ENCODE data around the gene ABCG2.

Gene ABCG2

DNA sequence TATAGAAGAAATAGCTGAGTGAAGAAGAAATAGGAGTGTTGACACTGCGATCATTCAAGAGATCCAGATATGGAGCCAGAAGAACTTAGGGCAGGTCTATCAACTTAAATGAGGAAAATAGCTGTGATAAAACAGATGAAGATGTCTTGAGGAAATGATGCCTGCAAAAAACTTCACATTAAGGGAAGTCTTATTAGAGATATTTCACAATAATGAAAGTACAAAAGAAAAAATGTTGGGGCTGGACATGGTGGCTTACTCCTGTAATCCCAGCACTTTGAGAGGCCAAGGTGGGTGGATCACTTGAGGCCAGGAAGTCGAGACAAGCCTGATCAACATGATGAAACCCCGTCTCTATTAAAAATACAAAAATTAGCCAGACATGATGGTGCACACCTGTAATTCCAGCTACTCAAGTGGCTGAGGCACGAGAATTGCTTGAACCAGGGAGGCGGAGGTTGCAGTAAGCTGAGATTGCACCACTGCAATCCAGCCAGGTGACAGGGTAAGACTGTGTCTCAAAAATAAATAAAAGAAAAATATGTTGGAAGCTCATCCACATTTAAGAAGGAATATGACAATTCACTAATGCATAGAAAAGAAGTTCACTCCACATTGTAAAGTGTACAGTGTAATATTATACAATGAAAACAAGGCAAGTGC, 94.7 kb downstream of the ABCG2 start:
- no peak for DNase-seq (ENCODE audit: low spot score)

DNA sequence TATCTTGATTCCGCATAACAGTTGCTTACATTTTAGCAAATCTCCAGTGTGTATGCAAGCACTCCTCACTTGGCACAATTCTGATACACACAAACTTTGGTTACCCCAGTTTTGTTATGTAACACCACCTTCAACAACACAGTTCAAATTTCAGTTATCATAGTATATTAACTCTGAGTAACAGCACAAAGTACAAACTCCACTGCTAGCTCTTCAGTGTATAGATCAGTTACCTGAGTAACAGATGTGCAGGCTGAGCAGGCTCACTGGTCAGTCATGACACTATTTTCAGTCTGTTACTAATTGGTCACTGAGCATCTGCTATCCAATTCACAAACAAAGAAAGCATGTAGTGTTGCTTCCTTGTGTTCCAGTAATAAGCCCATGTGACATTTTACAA, 95.6 kb downstream of the ABCG2 start:
- DNase-seq (ENCODE audit: low spot score), result no peak

DNA sequence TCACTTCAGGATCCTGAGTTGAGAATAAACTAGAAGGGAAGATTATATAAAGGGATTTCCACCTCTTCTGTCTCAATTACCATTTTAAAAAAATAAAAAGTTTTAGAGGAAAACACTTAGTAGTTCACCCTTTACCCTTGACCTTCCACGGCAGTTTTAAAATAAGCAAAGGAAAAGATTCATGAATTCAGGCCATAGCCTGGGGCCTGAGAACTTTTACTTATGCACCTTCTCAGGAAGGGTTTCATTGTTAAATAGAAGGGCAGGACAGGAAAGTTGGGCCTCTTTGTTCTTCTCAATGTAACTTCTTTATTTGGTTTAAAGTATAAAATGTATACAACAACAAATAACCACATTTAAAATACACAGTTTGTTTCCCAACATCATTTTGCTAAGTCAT, 96.1 kb downstream of the ABCG2 start:
- DNase-seq (ENCODE audit: low spot score), result no peak

DNA sequence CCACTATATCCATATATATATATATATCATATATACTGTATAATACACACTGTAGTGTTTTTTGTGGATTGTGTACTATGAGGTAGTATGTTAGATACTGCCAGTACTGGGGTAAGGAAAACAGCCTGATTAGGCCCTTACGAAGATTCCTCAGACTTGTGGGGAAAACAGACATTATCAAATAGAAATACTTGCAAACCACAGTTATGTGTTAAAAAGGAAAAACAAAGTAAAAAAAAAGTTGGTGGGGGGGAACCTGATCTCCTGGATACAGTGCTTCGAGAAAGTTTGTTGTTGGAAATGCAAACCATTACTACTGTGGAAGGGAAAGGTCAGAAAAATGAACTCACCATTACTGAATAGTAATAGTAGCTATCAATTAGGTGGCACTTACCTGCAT, 98.0 kb downstream of the ABCG2 start:
- DNase-seq (ENCODE audit: low spot score), result no peak

DNA sequence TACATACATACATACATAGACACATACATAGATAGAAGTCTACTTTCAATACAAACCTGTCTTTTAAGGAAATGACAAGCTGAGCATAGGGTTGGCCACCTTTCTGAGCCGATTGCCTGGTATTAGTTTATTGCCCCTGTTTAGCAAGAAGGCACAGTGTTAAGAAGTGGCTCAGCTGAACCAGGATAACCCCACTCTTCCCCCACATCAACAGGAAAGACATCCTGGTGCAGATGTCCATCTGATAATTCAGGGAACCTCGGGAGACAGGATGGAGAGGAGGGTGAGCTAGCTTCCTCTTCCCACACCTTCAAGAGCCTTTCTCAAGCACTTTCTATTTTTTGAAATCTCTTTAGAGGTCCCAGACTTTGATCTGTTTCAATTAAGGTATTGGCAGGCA, 98.7 kb downstream of the ABCG2 start:
- DNase-seq (ENCODE audit: low spot score), result no peak

DNA sequence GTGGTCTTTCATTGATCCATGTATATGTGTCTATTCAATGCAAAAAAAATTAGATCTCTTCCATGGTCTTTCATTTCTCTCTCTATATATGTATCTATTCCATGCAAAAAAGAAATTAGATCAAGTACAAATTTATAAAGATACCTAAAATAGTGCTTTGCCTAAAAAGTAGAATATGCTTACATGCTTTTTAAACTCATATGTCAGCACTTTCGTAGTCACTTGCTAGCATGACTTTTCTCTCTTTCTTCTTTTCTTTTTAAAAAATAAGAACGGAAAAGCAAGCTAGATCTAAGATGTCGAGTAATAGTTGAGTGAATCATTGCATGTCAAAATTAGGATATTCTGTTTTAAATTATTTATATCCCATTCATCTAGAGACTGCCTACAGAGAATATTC, 100.1 kb downstream of the ABCG2 start:
- no peak for DNase-seq (ENCODE audit: low spot score)

DNA sequence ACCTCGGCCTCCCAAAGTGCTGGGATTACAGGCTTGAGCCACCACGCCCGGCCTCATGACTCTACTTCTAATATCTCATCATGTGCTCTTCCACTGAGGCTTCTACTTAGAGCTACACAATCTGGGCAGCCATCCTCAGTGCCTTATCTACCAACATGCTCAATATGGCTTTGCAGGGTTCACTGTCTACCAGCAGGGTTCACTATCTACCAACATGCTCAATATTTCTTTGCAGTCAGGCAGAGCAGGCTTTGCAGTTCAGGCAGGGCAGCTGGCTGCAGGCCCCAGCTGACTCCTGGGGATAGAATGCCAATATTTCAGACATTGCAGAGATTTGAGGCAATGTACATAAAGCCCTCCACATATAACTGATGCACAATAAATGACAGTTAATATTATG, 103.5 kb downstream of the ABCG2 start:
- no peak for DNase-seq (ENCODE audit: low spot score)

DNA sequence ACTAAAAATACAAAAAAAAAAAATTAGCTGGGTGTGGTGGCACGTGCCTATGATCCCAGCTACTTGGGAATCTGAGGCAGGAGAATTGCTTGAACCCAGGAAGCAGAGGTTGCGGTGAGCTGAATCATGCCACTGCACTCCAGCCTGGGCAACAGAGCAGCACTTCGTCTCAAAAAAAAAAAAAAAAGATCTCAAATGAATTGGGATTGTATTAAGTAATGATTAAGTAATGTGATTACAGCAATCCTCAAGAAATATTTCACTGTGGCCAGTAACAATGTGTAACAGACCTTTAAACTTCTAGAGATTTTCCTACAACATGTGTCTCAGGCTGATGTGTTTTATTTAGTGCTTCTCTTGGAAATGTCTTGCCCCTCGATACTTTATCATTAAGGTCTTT, 104.2 kb downstream of the ABCG2 start:
- DNase-seq (ENCODE audit: low spot score), result no peak

DNA sequence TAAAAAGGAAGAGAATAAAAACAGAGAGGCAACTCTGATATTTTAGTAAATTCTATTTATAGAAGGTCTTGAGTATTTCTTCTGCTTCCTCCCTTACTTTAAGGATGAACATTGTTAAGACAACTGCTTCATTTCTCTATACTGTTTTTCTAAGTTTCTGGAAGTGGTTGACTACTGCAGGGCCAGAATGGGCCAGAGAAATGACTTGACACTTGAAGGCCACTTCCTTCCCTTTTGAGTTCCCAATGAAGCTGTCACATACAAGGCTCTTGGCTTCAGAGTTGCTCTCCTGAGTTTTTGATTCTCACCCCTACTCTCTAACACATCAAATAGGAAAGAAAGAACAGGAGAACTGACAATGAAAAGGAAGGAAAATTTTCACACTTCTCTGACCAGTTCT, 113.4 kb downstream of the ABCG2 start:
- DNase-seq (ENCODE audit: low spot score), result no peak

DNA sequence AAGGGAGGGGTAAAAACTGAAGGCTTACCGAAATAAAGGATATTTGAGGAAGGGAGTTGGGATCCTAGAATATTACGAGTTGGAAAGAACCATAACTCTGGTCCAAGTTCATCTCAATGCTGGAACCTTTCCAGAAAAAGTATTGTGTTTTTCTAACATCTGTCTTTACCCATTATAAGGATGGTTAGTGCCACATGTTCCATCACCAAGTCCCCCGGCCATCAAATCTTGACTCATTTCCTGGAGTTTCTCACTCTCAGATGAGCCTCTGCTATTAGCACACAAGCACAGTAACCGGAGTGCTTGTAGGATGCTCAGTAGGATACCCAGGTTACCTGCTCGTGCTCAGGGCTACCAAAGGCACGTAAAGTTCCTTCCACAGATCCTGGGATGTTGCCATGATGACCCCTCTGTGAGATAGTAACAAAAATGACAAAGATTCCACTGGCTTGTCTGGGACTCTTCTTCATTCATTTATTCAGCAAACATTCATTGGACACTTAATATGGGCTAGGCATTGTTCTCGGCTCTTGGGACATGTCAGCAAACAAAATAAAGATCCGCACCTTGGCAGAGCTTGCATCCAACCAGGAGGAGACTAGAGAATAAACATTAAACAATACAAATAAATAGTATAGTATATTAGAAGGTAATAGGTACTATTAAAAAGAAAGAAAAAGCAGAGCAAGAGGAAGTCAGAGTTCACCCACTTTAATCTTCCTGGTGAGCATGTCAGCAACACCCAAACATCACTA, 114.7 kb downstream of the ABCG2 start:
- no peak for DNase-seq (ENCODE audit: low spot score)

DNA sequence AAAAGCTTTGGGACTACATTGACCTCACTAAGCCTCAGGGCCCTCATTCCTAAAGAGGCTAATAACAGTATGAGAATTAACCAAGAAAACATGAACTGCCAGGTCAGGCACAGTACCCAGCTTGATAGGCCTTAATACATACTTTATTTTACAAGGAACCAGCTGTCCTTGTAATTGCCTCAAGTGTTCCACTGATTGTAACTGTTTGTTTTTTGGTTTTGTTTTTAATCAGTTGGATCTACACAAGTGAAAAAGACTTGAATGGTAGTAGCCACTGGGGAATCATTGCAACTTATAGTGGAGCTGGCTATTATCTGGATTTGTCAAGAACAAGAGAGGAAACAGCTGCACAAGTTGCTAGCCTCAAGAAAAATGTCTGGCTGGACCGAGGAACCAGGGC, 115.4 kb downstream of the ABCG2 start:
- DNase-seq (ENCODE audit: low spot score), result no peak

DNA sequence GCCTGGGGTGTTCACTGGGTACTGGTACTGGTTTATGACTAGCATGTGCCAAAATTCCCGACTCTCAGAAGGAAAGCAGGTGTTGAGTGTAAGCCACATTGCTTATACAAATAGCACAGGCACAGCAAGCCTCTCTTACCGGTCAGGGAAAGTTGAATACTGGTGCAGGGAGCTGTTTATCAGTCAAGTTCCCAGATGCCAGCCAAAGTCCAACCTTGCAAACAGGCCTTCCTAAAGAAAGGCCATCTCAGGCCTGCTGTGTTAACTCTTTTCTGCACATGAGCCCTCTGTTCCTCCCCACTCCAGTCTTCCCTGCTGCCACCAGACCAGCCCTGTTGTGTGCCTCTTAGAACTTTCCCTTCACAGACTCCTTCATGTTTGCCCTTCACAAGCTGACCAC, 116.8 kb downstream of the ABCG2 start:
- DNase-seq (ENCODE audit: low spot score), result no peak

DNA sequence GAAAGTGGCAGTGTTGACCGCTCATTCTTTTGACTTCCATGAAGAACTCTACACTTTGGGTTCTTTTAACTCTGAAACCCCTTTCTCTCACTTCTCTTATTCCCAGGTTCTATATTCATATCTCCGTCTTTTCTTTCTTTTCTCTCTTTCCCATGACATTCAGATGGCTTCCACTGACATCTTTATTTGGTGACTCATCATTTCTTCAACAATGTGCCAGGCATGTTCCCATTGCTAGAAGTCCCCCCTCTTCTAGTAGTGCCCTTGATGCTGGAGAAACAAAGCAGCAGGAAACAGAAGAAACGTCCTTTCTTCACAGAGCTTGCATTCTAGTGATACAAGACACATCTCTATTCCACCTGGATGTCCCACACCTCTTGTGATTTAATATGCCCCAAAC, 117.7 kb downstream of the ABCG2 start:
- DNase-seq (ENCODE audit: low spot score), result no peak

All from ecto neural progenitor cell (in vitro differentiated cells).